Transverse colon (tissue), 4 donors: ENCODE results near the gene GALNT2. TPM values are rescaled to one million over a fixed set of nuclear protein-coding genes. Genes with fewer than 3 reads are reported as not detected.

Experiments
- DNase-seq: peaks from one replicate; pipeline ENCODE4 v3.0.0-alpha.2; 2019
- H3K27ac ChIP-seq, 4 donors: fragments of 200-600 bp; sonication (generic); 2 replicates each; pipeline ENCODE4 v1.5.1; 2016 to 2018; ENCODE audit warnings: inconsistent platforms in 4 of 4
- H3K27me3 ChIP-seq: fragments of 200-600 bp; sonication (generic); 2 replicates; pipeline ENCODE4 v1.5.1; 2017; ENCODE audit warnings: inconsistent platforms
- H3K36me3 ChIP-seq, 4 donors: fragments of 200-600 bp; sonication (generic); 2 replicates each; pipeline ENCODE4 v1.5.1; 2017 to 2019; ENCODE audit warnings: inconsistent platforms in 4 of 4
- H3K4me1 ChIP-seq, 4 donors: fragments of 200-600 bp; sonication (generic); 2 replicates each; pipeline ENCODE4 v1.5.1; 2017 to 2020; ENCODE audit warnings: inconsistent platforms in 4 of 4
- H3K4me3 ChIP-seq, 4 donors: fragments of 200-600 bp; sonication (generic); 1 replicate in 1 of 4; 2 replicates in 3 of 4; pipeline versions ENCODE4 v1.5.1 to v1.6.1; 2017 to 2019; ENCODE audit warnings: inconsistent platforms in 4 of 4
- H3K9me3 ChIP-seq, 2 donors: fragments of 200-600 bp; sonication (generic); 2 replicates each; pipeline ENCODE4 v1.5.1; 2017 to 2019; ENCODE audit warnings: inconsistent platforms in 2 of 2
- CTCF ChIP-seq, 5 experiments: fragments of 200-600 bp in 3 of 5; fragments of 450-650 bp in 2 of 5; sonication (generic) in 3 of 5; IDR thresholded peaks; 1 replicate in 2 of 5; 2 replicates in 3 of 5; pipeline ENCODE4 v1.5.1; 2016 to 2017; ENCODE audit warnings: antibody characterized with exemption in 5 of 5, inconsistent platforms in 3 of 5, mild to moderate bottlenecking in 2 of 5, moderate library complexity in 1 of 5
- EP300 ChIP-seq: sonication (generic); formaldehyde crosslinking; IDR thresholded peaks from one replicate; pipeline ENCODE4 v1.6.1; 2017; ENCODE audit warnings: antibody characterized with exemption, low read depth
- POLR2A ChIP-seq: fragments of 450-650 bp; IDR thresholded peaks from one replicate; pipeline ENCODE4 v1.6.1; 2016; ENCODE audit warnings: antibody characterized with exemption, mild to moderate bottlenecking, moderate library complexity
- POLR2AphosphoS5 ChIP-seq, 3 donors: sonication (generic); formaldehyde crosslinking; IDR thresholded peaks; one replicate each; pipeline ENCODE4 v1.6.1; 2016; ENCODE audit warnings: antibody characterized with exemption in 3 of 3
- WGBS, 2 donors: methylation state at CpG; one replicate each; pipeline ENCODE4 v1.1.5; 2018; ENCODE audit warnings: low coverage in 1 of 2; 5-methylcytosine and 5-hydroxymethylcytosine counted together
- in situ Hi-C, 4 donors: fragments of 200-750 bp; cut with MboI; loops; one replicate each; pipeline versions ENCODE4 v1.15.0 to v1.15.1; 2017; ENCODE audit warnings: low sequenced_read_pairs in 3 of 4, low pct_ligation_motif_present in 1 of 4, low pct_unique_long_range_greater_than_20kb in 1 of 4
- intact Hi-C: fragments of 100-400 bp; cut with DNase I; formaldehyde crosslinking; loops from one replicate; pipeline ENCODE4 v1.15.1; 2023; ENCODE audit warnings: low total_unique reads
- total RNA-seq, 4 donors: library from RNA; depleted of rRNA; stranded (reverse); fragments of >200 nt; gene quantifications; one replicate each; pipeline ENCODE4 v1.1.0, GENCODE V29; 2016

Gene GALNT2
- total RNA-seq, 4 donors from 2014 or later: 16.5 to 48.8 (median 36.8) TPM

- Histone ChIP-seq H3K27me3 (no peaks in the 10 kb centered on the region), H3K4me3 (no peak overlapping the region), H3K36me3 (no peaks in the 10 kb centered on the region), H3K4me1 (peaks cover 5 to 33% (median 23%) of the 10 kb centered on the region in 4 donors), H3K27ac (no peak overlapping the region), H3K9me3 (no peaks in the 10 kb centered on the region)
- no peak for DNase-seq
- in situ Hi-C loops: no loop called here
- TF ChIP-seq POLR2A (no peak), EP300 (no peak), CTCF (IDR thresholded peaks at IDR 0.05) (no peak), POLR2AphosphoS5 (IDR thresholded peaks at IDR 0.05) (no peak)
- intact Hi-C loops: no loop called here
- 100% methylated on average over 1 of the region's 1 CpG; no CpG with 5 or more reads in 1 of the 2 donors for WGBS, 2 donors
These were observed 5.8 kb downstream of the GALNT2 start for GRCh38 chr1:230072866-230073265.

GRCh38 chr1:230073371-230074035 is 6.5 kb downstream of the GALNT2 start:
- Histone ChIP-seq H3K36me3 (no peaks in the 10 kb centered on the region), H3K27ac (no peak overlapping the region), H3K4me1 (peaks cover 5 to 30% (median 20%) of the 10 kb centered on the region in 4 donors), H3K27me3 (no peaks in the 10 kb centered on the region), H3K9me3 (no peaks in the 10 kb centered on the region), H3K4me3 (no peak overlapping the region)
- DNase-seq: no peak
- in situ Hi-C loops (no loop called here), intact Hi-C loops (no loop called here)
- 82% methylated on average over 4 of the region's 4 CpGs; no CpG with 5 or more reads in 1 of the 2 donors for WGBS, 2 donors
- TF ChIP-seq POLR2A (no peak), POLR2AphosphoS5 (IDR thresholded peaks at IDR 0.05) (no peak), CTCF (IDR thresholded peaks at IDR 0.05) (no peak), EP300 (no peak)

GRCh38 chr1:230074270-230074669 is 7.2 kb downstream of the GALNT2 start:
- 94% methylated on average over 4 of the region's 4 CpGs; no CpG with 5 or more reads in 1 of the 2 donors for WGBS, 2 donors
- no peak for DNase-seq
- Histone ChIP-seq H3K36me3 (no peaks in the 10 kb centered on the region), H3K9me3 (no peaks in the 10 kb centered on the region), H3K27me3 (no peaks in the 10 kb centered on the region), H3K4me3 (no peak overlapping the region), H3K4me1 (peaks cover 5 to 26% (median 12%) of the 10 kb centered on the region in 4 donors), H3K27ac (no peak overlapping the region)
- in situ Hi-C loops (no loop called here), intact Hi-C loops (no loop called here)
- TF ChIP-seq POLR2A (no peak), EP300 (no peak), POLR2AphosphoS5 (IDR thresholded peaks at IDR 0.05) (no peak), CTCF (IDR thresholded peaks at IDR 0.05) (no peak)

GRCh38 chr1:230074762-230075161 is 7.7 kb downstream of the GALNT2 start:
- Histone ChIP-seq H3K36me3 (no peaks in the 10 kb centered on the region), H3K9me3 (no peaks in the 10 kb centered on the region), H3K4me1 (peaks cover 5 to 21% (median 9%) of the 10 kb centered on the region in 4 donors), H3K4me3 (no peak overlapping the region), H3K27me3 (no peaks in the 10 kb centered on the region), H3K27ac (no peak overlapping the region)
- 65 to 76% methylated on average over 2 of the region's 2 CpGs for WGBS, 2 donors
- no peak for DNase-seq
- in situ Hi-C loops: no loop called here
- no peak for TF ChIP-seq EP300
- no peak for TF ChIP-seq POLR2AphosphoS5 (IDR thresholded peaks at IDR 0.05)
- no peak for TF ChIP-seq POLR2A
- TF ChIP-seq CTCF (IDR thresholded peaks at IDR 0.05): no peak
- intact Hi-C loops: no loop called here
